GM23248 (cell line): Measurements from ENCODE around the gene GBF1.

Experiments
- EZH2 ChIP-seq: fragments of 200-600 bp; sonication (generic); IDR thresholded peaks from 2 replicates; pipeline ENCODE4 v1.6.1; 2018; ENCODE audit warnings: antibody characterized with exemption, mild to moderate bottlenecking; ENCODE audit not compliant: insufficient read depth, poor library complexity, severe bottlenecking
- EZH2phosphoT487 ChIP-seq: fragments of 200-600 bp; sonication (generic); IDR thresholded peaks from 2 replicates; pipeline ENCODE4 v1.6.1; 2018; ENCODE audit warnings: antibody characterized with exemption, moderate library complexity, mild to moderate bottlenecking, low read depth; ENCODE audit not compliant: insufficient read depth

DNA sequence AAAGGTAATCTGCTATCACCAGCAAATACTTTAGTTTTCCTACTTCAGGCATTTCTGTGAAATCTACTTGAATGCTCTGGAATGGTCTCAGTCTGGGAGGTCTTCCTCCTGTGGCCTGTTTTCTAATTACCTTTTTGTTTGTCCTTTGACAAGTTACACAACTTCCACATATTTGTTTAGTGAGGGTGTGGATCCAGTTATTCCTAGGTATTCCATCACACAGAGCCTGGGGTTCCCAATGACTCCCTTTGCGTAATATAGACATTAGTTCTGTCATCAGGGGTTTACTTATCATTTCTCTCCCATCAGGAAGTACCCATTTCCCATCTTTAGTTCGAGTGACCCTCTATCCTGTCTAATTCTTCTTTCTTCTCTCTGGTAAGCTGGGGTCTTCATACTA, 47.3 kb upstream of the GBF1 start:
- no peak for TF ChIP-seq EZH2phosphoT487
- TF ChIP-seq EZH2: no peak
